SK-N-SH (cell line): Measurements from ENCODE around the gene GRIK1. TPM values are rescaled to one million over a fixed set of nuclear protein-coding genes. Genes with fewer than 3 reads are reported as not detected.

Experiments used
- CTCF ChIA-PET: fragments of 300-600, 350-600 bp; formaldehyde crosslinking; extraction: SDS; loops from one replicate; lab custom pipeline; 2021; lab: Yijun Ruan, JAX
- POLR2A ChIA-PET: fragments of 350-600 bp; sonication (Branson Sonifier 250); formaldehyde crosslinking; extraction: SDS; loops from one replicate; lab custom pipeline; 2020; ENCODE audit warnings: antibody characterized with exemption, inconsistent platforms; lab: Yijun Ruan, JAX
- DNase-seq: peaks from one replicate; pipeline ENCODE4 v3.0.0; 2012
- H2AFZ ChIP-seq: fragments of 200-600 bp; sonication (generic); 2 replicates; pipeline ENCODE4 v1.8.1; 2016; ENCODE audit warnings: antibody characterized with exemption, mild to moderate bottlenecking, low read depth
- H3F3A ChIP-seq: fragments of 200-600 bp; sonication (generic); replicated peaks from 2 replicates; pipeline ENCODE3; 2016; ENCODE audit warnings: antibody characterized with exemption, mild to moderate bottlenecking; ENCODE audit not compliant: insufficient read depth
- H3K27ac ChIP-seq, 2 experiments: fragments of 200-500 bp in 1 of 2; fragments of 200-600 bp in 1 of 2; sonication (Bioruptor generic) in 1 of 2; sonication (generic), shearing (Covaris generic) in 1 of 2; 2 replicates each; pipeline versions ENCODE4 v1.5.1 to v1.6.1; 2014 to 2016; ENCODE audit warnings: low read depth in 2 of 2, inconsistent platforms in 1 of 2, low read length in 1 of 2, mild to moderate bottlenecking in 1 of 2, mixed read lengths in 1 of 2
- H3K27me3 ChIP-seq: fragments of 200-600 bp; sonication (generic), shearing (Covaris generic); 2 replicates; pipeline ENCODE4 v1.6.1; 2016; ENCODE audit warnings: mixed run types; ENCODE audit not compliant: insufficient read depth
- H3K36me3 ChIP-seq, 2 experiments: fragments of 200-500 bp in 1 of 2; fragments of 200-600 bp in 1 of 2; sonication (Bioruptor generic) in 1 of 2; sonication (generic) in 1 of 2; replicated peaks in 1 of 2; 2 replicates each; pipeline versions ENCODE3 to v1.5.1; 2014 to 2016; ENCODE audit warnings: low read length in 1 of 2, mild to moderate bottlenecking in 1 of 2; ENCODE audit not compliant: insufficient read depth in 2 of 2, control insufficient read depth in 1 of 2
- H3K4me1 ChIP-seq, 2 experiments: fragments of 200-500 bp in 1 of 2; fragments of 200-600 bp in 1 of 2; sonication (Bioruptor generic) in 1 of 2; sonication (generic), shearing (Covaris generic) in 1 of 2; 2 replicates each; pipeline versions ENCODE4 v1.5.1 to v1.6.1; 2014 to 2016; ENCODE audit warnings: low read depth in 1 of 2, low read length in 1 of 2, mixed run types in 1 of 2; ENCODE audit not compliant: insufficient read depth in 2 of 2, control insufficient read depth in 1 of 2
- H3K4me2 ChIP-seq: fragments of 200-600 bp; sonication (generic), shearing (Covaris generic); 2 replicates; pipeline ENCODE4 v1.6.1; 2017; ENCODE audit warnings: mixed run types
- H3K4me3 ChIP-seq, 2 experiments: fragments of 200-500 bp in 1 of 2; fragments of 200-600 bp in 1 of 2; sonication (Bioruptor generic) in 1 of 2; sonication (generic), shearing (Covaris generic) in 1 of 2; 2 replicates each; pipeline versions ENCODE4 v1.5.1 to v1.8.1; 2014 to 2016; ENCODE audit warnings: low read depth in 2 of 2, inconsistent platforms in 1 of 2, low read length in 1 of 2, mild to moderate bottlenecking in 1 of 2, mixed read lengths in 1 of 2, moderate library complexity in 1 of 2
- H3K79me2 ChIP-seq: fragments of 200-600 bp; sonication (generic); 2 replicates; pipeline ENCODE4 v1.8.1; 2017; ENCODE audit warnings: mild to moderate bottlenecking; ENCODE audit not compliant: insufficient read depth
- H3K9ac ChIP-seq: fragments of 200-600 bp; sonication (generic); 2 replicates; pipeline ENCODE4 v1.6.1; 2017; ENCODE audit warnings: mixed run types
- H3K9me2 ChIP-seq: fragments of 200-600 bp; sonication (generic); 2 replicates; pipeline ENCODE4 v1.6.1; 2017; ENCODE audit warnings: mixed run types
- H3K9me3 ChIP-seq: fragments of 200-600 bp; sonication (generic); 2 replicates; pipeline ENCODE4 v1.6.1; 2017; ENCODE audit warnings: mixed run types, mild to moderate bottlenecking, moderate library complexity
- H4K20me1 ChIP-seq: fragments of 200-600 bp; sonication (generic); 2 replicates; pipeline ENCODE4 v1.6.1; 2017; ENCODE audit warnings: mild to moderate bottlenecking, mixed run types; ENCODE audit not compliant: insufficient read depth
- CHD2 ChIP-seq: fragments of 150-350 bp; IDR thresholded peaks from 2 replicates; pipeline ENCODE4 v1.6.1; 2018; ENCODE audit warnings: low read length; ENCODE audit not compliant: partially characterized antibody
- ELF1 ChIP-seq: IDR thresholded peaks from 2 replicates; pipeline ENCODE4 v1.4.0; 2012
- EZH2phosphoT487 ChIP-seq: fragments of 200-600 bp; sonication (generic); IDR thresholded peaks from 2 replicates; pipeline ENCODE4 v1.6.1; 2017; ENCODE audit warnings: low read depth, mixed run types, mild to moderate bottlenecking, antibody characterized with exemption, moderate library complexity, borderline replicate concordance
- MEF2A ChIP-seq: IDR thresholded peaks from 2 replicates; pipeline ENCODE4 v1.4.0; 2012; ENCODE audit warnings: low read depth, borderline replicate concordance
- MXI1 ChIP-seq: IDR thresholded peaks from 2 replicates; pipeline ENCODE4 v1.6.1; 2012; ENCODE audit warnings: mild to moderate bottlenecking, low read depth, low read length, improper control_type of control experiment
- NRF1 ChIP-seq: IDR thresholded peaks from 2 replicates; pipeline ENCODE4 v1.6.1; 2012; ENCODE audit warnings: low read depth, mild to moderate bottlenecking, low read length
- RAD21 ChIP-seq: IDR thresholded peaks from 2 replicates; pipeline ENCODE4 v1.6.1; 2012; ENCODE audit warnings: mild to moderate bottlenecking, low read length
- RFX5 ChIP-seq: IDR thresholded peaks from 2 replicates; pipeline ENCODE4 v1.6.1; 2012; ENCODE audit warnings: mild to moderate bottlenecking, improper control_type of control experiment, low read length
- SIN3A ChIP-seq: IDR thresholded peaks from 2 replicates; pipeline ENCODE4 v1.6.1; 2012; ENCODE audit warnings: low read depth, mild to moderate bottlenecking, low read length, moderate library complexity, borderline replicate concordance
- SMC3 ChIP-seq: IDR thresholded peaks from 2 replicates; pipeline ENCODE4 v1.6.1; 2012; ENCODE audit warnings: low read depth, low read length, improper control_type of control experiment
- TAF1 ChIP-seq: IDR thresholded peaks from 2 replicates; pipeline ENCODE4 v1.6.1; 2012; ENCODE audit warnings: low read depth, mild to moderate bottlenecking, low read length, moderate library complexity, borderline replicate concordance
- TEAD4 ChIP-seq: IDR thresholded peaks from 2 replicates; pipeline ENCODE4 v1.4.0; 2012; ENCODE audit warnings: mild to moderate bottlenecking, borderline replicate concordance; ENCODE audit not compliant: insufficient read depth
- WGBS: methylation state at CpG from one replicate; pipeline ENCODE4 v1.1.6; 2017; ENCODE audit warnings: low lambda C conversion rate; 5-methylcytosine and 5-hydroxymethylcytosine counted together
- polyA plus RNA-seq, 3 experiments: library from polyadenylated mRNA; depleted of rRNA; stranded (reverse); fragments of >200 nt; gene quantifications; 2 replicates each; pipeline ENCODE4 v1.2.3, GENCODE V29; 2012
- TF ChIP-seq, protein P1 (sequence below): IDR thresholded peaks from 2 replicates; pipeline ENCODE4 v1.4.0; 2012; ENCODE audit warnings: low read depth
- TF ChIP-seq, protein P2 (sequence below): fragments of 150-350 bp; IDR thresholded peaks from 2 replicates; pipeline ENCODE4 v1.6.1; 2016; ENCODE audit warnings: mild to moderate bottlenecking, low read depth, low read length
- TF ChIP-seq, protein P3 (sequence below): IDR thresholded peaks from 2 replicates; pipeline ENCODE4; 2012
- TF ChIP-seq, protein P4 (sequence below): fragments of 150-350 bp; IDR thresholded peaks from 2 replicates; pipeline ENCODE4 v1.6.1; 2017; ENCODE audit warnings: antibody characterized with exemption, low read length, low read depth, borderline replicate concordance

The GRIK1 gene
- polyA plus RNA-seq, 1 of the 3 experiments (the other 2 are of a cell fraction), result not detected

DNA sequence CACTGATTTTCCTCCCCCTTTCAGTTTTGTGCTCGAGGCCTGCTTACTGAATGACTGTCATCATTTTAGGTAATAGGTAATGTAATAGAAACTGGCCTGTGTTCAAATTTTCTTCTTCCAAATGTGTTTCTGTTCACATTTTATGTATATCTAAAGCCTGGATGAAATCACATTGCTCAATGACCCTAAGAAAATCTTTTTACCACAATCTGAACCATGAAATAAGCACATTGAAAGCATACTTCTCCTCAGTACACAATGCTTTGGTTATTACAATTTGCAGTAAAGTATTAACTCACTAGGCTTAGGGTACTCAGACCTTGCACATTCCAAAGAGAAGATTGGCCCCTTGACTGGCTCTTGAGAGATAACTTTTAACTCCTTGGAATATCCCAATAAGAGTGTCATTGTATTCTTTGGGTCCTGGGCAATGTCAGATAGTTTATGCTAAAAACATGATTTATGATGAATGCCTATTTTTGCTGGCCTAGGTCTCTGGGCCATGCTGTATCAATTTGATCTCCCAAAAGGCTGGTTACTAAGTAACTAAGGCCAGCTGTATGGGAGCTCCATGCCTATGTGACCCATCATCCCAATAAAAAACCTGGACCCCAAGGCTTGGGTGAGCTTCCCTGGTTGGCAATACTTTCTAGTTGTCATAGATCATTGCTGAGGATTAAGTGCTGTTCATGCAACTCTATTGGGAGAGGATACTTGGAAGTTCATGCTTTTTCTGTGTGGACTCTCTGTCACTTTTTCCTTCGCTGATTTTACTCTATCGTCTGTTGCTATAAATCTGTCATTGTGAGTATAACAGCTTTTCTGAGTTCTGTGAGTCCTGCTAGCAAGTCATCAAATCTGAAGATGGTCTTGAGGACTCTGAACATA, 293.9 kb downstream of the GRIK1 start:
- H4K20me1 ChIP-seq, result no peaks in the 10 kb centered on the region
- WGBS, result 77% methylated on average over 3 of the region's 3 CpGs
- no peak overlapping the region for H3K4me2 ChIP-seq
- no peaks in the 10 kb centered on the region for H3K9me3 ChIP-seq
- H3K27ac ChIP-seq, result no peak overlapping the region
- H3K27me3 ChIP-seq, result no peaks in the 10 kb centered on the region
- H3K4me1 ChIP-seq, result no peaks in the 10 kb centered on the region
- CTCF ChIA-PET, result no interaction called here
- TF ChIP-seq, protein P1, sequence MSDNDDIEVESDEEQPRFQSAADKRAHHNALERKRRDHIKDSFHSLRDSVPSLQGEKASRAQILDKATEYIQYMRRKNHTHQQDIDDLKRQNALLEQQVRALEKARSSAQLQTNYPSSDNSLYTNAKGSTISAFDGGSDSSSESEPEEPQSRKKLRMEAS, result no peak
- TF ChIP-seq MXI1 (no peak), NRF1 (no peak), RFX5 (no peak), MEF2A (no peak), RAD21 (no peak), SMC3 (no peak)
- TF ChIP-seq, protein P2, sequence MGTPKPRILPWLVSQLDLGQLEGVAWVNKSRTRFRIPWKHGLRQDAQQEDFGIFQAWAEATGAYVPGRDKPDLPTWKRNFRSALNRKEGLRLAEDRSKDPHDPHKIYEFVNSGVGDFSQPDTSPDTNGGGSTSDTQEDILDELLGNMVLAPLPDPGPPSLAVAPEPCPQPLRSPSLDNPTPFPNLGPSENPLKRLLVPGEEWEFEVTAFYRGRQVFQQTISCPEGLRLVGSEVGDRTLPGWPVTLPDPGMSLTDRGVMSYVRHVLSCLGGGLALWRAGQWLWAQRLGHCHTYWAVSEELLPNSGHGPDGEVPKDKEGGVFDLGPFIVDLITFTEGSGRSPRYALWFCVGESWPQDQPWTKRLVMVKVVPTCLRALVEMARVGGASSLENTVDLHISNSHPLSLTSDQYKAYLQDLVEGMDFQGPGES, result no peak
- TF ChIP-seq, protein P3, sequence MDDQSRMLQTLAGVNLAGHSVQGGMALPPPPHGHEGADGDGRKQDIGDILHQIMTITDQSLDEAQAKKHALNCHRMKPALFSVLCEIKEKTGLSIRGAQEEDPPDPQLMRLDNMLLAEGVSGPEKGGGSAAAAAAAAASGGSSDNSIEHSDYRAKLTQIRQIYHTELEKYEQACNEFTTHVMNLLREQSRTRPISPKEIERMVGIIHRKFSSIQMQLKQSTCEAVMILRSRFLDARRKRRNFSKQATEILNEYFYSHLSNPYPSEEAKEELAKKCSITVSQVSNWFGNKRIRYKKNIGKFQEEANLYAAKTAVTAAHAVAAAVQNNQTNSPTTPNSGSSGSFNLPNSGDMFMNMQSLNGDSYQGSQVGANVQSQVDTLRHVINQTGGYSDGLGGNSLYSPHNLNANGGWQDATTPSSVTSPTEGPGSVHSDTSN, result no peak
- TF ChIP-seq, protein P4, sequence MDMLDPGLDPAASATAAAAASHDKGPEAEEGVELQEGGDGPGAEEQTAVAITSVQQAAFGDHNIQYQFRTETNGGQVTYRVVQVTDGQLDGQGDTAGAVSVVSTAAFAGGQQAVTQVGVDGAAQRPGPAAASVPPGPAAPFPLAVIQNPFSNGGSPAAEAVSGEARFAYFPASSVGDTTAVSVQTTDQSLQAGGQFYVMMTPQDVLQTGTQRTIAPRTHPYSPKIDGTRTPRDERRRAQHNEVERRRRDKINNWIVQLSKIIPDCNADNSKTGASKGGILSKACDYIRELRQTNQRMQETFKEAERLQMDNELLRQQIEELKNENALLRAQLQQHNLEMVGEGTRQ, result no peak
- H3K9ac ChIP-seq, result no peak overlapping the region
- no peak overlapping the region for H3K4me3 ChIP-seq
- DNase-seq, result no peak
- no peaks in the 10 kb centered on the region for H3F3A ChIP-seq
- no peaks in the 10 kb centered on the region for H3K79me2 ChIP-seq
- no peak overlapping the region for H2AFZ ChIP-seq
- POLR2A ChIA-PET, result no interaction called here
- no peaks in the 10 kb centered on the region for H3K36me3 ChIP-seq
- H3K9me2 ChIP-seq, result no peaks in the 10 kb centered on the region

DNA sequence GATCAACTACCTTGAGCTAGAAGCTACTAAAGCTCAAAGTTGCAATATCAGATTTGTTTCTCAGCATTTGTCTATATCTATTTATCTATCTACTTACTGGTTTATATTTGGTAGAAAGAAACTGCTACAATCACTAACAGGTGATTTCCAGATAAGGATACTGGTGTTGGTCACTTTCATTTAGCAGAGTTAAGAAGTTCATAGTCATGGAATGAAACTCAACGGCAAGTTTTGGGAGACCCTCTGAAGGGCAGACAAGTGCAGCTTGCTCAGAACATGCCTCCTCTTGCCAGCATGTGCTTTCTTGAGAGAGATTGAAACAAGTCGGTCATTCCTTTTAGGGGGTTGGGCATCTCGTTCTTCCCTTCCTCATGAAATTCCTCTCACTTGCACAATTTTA, 296.5 kb downstream of the GRIK1 start:
- H3K36me3 ChIP-seq, result no peaks in the 10 kb centered on the region
- ChIA-PET POLR2A (no interaction called here), CTCF (interaction anchor here (0.7 to 1.1 kb wide), 2 partner anchors 16 to 143 kb away, joined by 3 read pairs; no protein-coding TSS in a partner anchor)
- no peaks in the 10 kb centered on the region for H3K79me2 ChIP-seq
- no peaks in the 10 kb centered on the region for H3K27me3 ChIP-seq
- H4K20me1 ChIP-seq, result no peaks in the 10 kb centered on the region
- H3K4me1 ChIP-seq, result 0 out of 4 replicates have a peak, but pooled peaks cover 0 to 3% of the 10 kb centered on the region in 2 experiments
- no peaks in the 10 kb centered on the region for H3F3A ChIP-seq
- no peak overlapping the region for H2AFZ ChIP-seq
- H3K4me2 ChIP-seq, result no peak overlapping the region
- H3K9me2 ChIP-seq, result no peaks in the 10 kb centered on the region
- no peak overlapping the region for H3K27ac ChIP-seq
- TF ChIP-seq CHD2 (no peak), MEF2A (no peak), TAF1 (no peak), SIN3A (no peak), ELF1 (no peak), TEAD4 (no peak), SMC3 (no peak), EZH2phosphoT487 (no peak)
- TF ChIP-seq, protein P2, result no peak
- TF ChIP-seq, protein P1, result no peak
- no peak overlapping the region for H3K4me3 ChIP-seq
- H3K9ac ChIP-seq, result no peak overlapping the region
- 62% methylated on average over 3 of the region's 3 CpGs for WGBS
- H3K9me3 ChIP-seq, result no peaks in the 10 kb centered on the region
- no peak for DNase-seq
